Aorta (tissue), 5 donors: ENCODE results near the gene VEGFC. TPM values are rescaled to one million over a fixed set of nuclear protein-coding genes. Genes with fewer than 3 reads are reported as not detected.

Source experiments
- ATAC-seq: fragments of 200-7000 bp; cut with Tn5 transposase; one replicate; pipeline ENCODE4 v1.9.1; 2022; ENCODE audit warnings: moderate library complexity; ENCODE audit not compliant: low FRiP score
- DNase-seq, 2 donors: peaks; one replicate each; pipeline ENCODE4 v3.0.0-alpha.2; 2020
- H3K27ac ChIP-seq, 2 donors: one replicate each; pipeline ENCODE4 v1.5.1; 2013; ENCODE audit warnings: low read length in 2 of 2, mild to moderate bottlenecking in 2 of 2, moderate library complexity in 2 of 2, control low read depth in 1 of 2, inconsistent platforms in 1 of 2, low read depth in 1 of 2
- H3K27me3 ChIP-seq, 2 donors: one replicate each; pipeline ENCODE4 v1.6.1; 2013; ENCODE audit warnings: control low read depth in 1 of 2, low read length in 1 of 2, mild to moderate bottlenecking in 1 of 2, moderate library complexity in 1 of 2; ENCODE audit not compliant: insufficient read depth in 2 of 2, control insufficient read depth in 1 of 2
- H3K36me3 ChIP-seq, 2 donors: one replicate each; pipeline ENCODE4 v1.6.1; 2013; ENCODE audit warnings: control low read depth in 1 of 2, low read length in 1 of 2, mild to moderate bottlenecking in 1 of 2; ENCODE audit not compliant: insufficient read depth in 2 of 2, control insufficient read depth in 1 of 2
- H3K4me1 ChIP-seq, 2 donors: one replicate each; pipeline ENCODE4 v1.6.1; 2013; ENCODE audit warnings: low read length in 2 of 2, control low read depth in 1 of 2, mild to moderate bottlenecking in 1 of 2, moderate library complexity in 1 of 2; ENCODE audit not compliant: insufficient read depth in 2 of 2, control insufficient read depth in 1 of 2
- H3K4me3 ChIP-seq, 2 donors: one replicate each; pipeline ENCODE4 v1.5.1; 2013; ENCODE audit warnings: low read length in 2 of 2, control low read depth in 1 of 2, mild to moderate bottlenecking in 1 of 2
- H3K9me3 ChIP-seq: one replicate; pipeline ENCODE4 v1.6.1; 2013; ENCODE audit warnings: mild to moderate bottlenecking, low read length; ENCODE audit not compliant: control insufficient read depth
- WGBS, 2 donors: extraction: QIAGEN DNeasy Blood & Tissue Kit; methylation state at CpG; one replicate each; pipeline ENCODE4 v1.1.7; 2013; 5-methylcytosine and 5-hydroxymethylcytosine counted together
- intact Hi-C, 2 donors: fragments of 100-400 bp; cut with DNase I; formaldehyde crosslinking; loops; one replicate each; pipeline versions ENCODE4 v1.14.2 to v1.15.0; 2022
- polyA plus RNA-seq, 2 donors: library from polyadenylated mRNA; stranded (reverse); fragments of 200-250 nt; gene quantifications; one replicate each; pipeline ENCODE4 v1.2.3, GENCODE V29; 2013
- total RNA-seq, 2 donors: library from RNA; stranded (reverse); fragmentation: NEBNext Ultra II Directional; extraction: Animal tissue kit (Norgen Biotek cat#: 25700); gene quantifications; one replicate each; pipeline ENCODE4 v1.2.1, GENCODE V29; 2021
- donor health status: healthy with polysubstance abuse.
- donor health status: Bipolar disorder and iron deficiency.
- donor health status: DM: no; HTN: no; CAD: no.
- donor health status: DM: no; HTN: no; CAD: no.
- donor health status: DM: yes; HTN: yes; CAD: no.

The VEGFC gene
- total and polyA plus RNA-seq, 4 donors = 0.59 to 25.3 (median 20.2) TPM; not detected in 1

DNA sequence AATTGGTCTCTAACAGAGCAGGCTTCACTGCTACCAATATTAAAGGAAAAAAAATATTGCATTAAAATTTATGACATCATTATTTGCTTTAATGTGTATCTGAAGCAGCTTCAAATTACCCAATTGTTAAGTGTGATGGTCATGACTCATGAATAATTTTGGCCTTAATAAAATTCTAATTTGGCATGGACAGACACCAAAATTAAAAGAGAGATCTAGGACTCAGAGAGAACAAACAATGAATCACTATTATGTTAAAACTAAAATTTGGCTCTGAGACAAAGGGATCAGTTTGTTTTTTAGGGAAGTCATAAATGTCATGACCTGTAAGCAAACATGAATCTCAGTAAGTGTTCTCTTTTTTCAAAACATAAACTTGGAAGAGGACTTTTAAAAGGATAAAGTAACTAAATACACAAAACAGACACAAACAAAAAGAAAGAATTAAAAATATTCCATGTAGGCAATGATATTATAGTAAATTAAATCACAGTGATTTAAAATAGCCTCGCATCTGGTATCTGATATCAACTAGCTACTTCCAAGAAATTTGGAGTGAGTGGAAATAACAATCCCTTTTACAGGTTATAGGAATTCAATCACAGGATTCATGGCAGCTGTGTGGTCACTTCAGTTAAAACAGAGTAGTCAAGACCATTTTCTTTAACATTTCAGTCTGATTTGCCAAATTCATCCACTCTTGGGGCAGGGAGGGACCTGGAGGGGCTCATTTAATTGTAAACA is 11.6 kb downstream of the VEGFC start:
- Histone ChIP-seq H3K9me3 (no peaks in the 10 kb centered on the region), H3K27ac (no peak overlapping the region), H3K36me3 (no peaks in the 10 kb centered on the region), H3K4me1 (no peaks in the 10 kb centered on the region), H3K4me3 (no peak overlapping the region), H3K27me3 (no peaks in the 10 kb centered on the region)
- intact Hi-C loops = no loop called here
- 60 to 67% methylated on average over 1 of the region's 1 CpG for WGBS, 2 donors
- no peak for ATAC-seq
- no peak for DNase-seq

DNA sequence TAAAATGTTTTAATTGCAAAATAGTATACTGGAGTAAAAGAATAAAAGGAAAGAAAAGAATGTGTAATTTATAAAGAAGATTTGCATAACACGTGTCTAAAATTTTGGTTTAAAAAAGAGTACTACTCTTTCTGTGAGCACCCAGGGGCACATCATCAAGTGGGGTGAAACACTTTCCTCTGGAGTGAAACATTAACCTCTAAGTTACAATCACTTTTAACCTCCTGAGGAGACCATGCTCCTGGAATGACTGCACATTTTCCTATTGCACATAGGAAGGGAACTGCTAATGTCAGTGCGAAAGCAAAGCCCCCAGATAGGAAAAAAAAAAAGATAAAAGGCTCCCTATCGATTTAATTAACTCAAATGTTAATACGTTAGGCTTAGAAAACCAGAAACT is 13.3 kb downstream of the VEGFC start:
- Histone ChIP-seq H3K9me3 (no peaks in the 10 kb centered on the region), H3K4me1 (no peaks in the 10 kb centered on the region), H3K27me3 (no peaks in the 10 kb centered on the region), H3K36me3 (no peaks in the 10 kb centered on the region), H3K27ac (no peak overlapping the region), H3K4me3 (no peak overlapping the region)
- ATAC-seq = no peak
- WGBS, 2 donors = 92 to 94% methylated on average over 4 of the region's 4 CpGs
- intact Hi-C loops = no loop called here
- DNase-seq = no peak

DNA sequence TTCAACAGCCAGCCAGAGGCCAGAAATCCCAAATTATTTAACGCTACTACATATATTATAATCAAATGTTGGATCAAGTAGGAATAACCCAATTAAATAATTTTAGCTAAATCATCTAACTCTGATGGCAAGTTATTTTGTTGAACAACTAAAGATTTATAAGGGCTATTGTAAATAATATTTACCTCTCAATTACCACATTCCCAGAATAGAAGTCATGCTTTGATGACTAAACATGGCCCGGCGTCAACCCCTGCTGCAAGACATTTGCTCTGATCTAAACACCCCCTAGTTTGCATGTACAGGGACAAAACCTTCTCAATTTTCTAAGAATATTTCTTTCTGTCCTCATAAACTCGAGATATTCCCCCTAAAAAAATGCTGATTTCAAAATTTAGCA is 14.2 kb downstream of the VEGFC start:
- no peak for ATAC-seq
- Histone ChIP-seq H3K27me3 (no peaks in the 10 kb centered on the region), H3K9me3 (no peaks in the 10 kb centered on the region), H3K36me3 (no peaks in the 10 kb centered on the region), H3K27ac (no peak overlapping the region), H3K4me1 (no peaks in the 10 kb centered on the region), H3K4me3 (no peak overlapping the region)
- 91 to 94% methylated on average over 4 of the region's 4 CpGs for WGBS, 2 donors
- intact Hi-C loops = no loop called here
- no peak for DNase-seq

DNA sequence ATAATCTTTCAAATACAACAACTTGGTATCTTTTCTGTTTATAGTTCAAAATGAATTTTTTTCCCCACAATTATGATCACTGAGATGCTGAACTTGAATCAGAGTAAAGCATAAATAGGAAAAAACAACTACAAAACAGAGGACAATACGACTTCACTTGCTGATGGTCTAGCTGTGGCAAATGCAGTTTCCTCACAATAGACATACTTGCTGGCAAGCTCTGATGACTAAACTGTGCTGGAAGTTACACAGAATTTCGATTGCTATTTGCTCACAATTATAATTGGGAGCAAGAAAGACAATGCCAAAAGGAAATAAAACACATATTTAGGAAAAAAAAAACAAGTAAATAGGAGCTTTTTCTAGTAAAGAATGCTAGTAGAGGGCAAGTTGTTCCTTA is 14.7 kb downstream of the VEGFC start:
- H3K9me3 ChIP-seq = no peaks in the 10 kb centered on the region
- DNase-seq (no peak), ATAC-seq (no peak)

DNA sequence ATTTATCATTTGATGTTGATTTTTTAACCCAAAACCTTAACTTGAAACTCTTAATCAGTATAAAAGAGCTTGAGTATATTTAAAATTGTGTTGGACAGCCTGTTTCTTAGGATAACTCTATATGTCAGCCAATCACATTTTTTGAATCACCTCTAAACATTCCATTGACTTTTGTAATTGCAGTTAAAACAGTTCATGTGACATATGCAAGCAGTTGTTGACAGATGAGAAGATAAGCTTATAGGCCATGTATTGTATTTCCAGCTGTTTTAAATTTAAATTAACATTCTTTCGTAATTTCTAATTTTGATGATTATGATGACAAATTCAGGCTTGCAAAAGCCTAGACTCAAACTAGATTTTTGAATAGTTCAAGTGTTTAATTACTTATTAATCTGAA is 17.4 kb downstream of the VEGFC start:
- Histone ChIP-seq H3K4me1 (no peaks in the 10 kb centered on the region), H3K36me3 (no peaks in the 10 kb centered on the region), H3K9me3 (no peaks in the 10 kb centered on the region), H3K27me3 (no peaks in the 10 kb centered on the region), H3K27ac (no peak overlapping the region), H3K4me3 (no peak overlapping the region)
- DNase-seq (no peak), ATAC-seq (no peak)
- intact Hi-C loops = no loop called here
- 97 to 100% methylated on average over 1 of the region's 1 CpG for WGBS, 2 donors

More for the DNA sequence above, 14.7 kb downstream of the VEGFC start:
- Histone ChIP-seq H3K4me3 (no peak overlapping the region), H3K4me1 (no peaks in the 10 kb centered on the region), H3K27ac (no peak overlapping the region), H3K27me3 (no peaks in the 10 kb centered on the region), H3K36me3 (no peaks in the 10 kb centered on the region)
- intact Hi-C loops = no loop called here
- WGBS, 2 donors = 29 to 38% methylated on average over 2 of the region's 2 CpGs

DNA sequence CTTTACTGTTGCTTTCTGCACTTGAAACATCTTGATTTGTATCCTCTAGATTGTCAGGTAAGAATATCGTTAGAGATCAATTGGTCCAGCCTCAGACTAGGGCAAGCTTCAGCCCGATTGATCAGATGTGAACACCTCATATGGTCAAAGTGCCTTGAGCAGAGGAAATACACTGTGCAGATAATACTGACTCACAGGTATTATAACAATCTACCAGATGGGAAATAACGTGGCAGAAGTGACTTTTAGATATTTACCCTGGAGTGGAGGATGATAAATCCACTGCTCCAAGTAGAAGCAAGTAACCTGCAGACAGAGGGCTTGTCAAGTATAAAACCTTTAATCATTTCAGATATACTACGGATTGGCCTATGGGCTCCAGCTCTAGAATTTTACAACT is 17.9 kb downstream of the VEGFC start:
- Histone ChIP-seq H3K36me3 (no peaks in the 10 kb centered on the region), H3K27me3 (no peaks in the 10 kb centered on the region), H3K9me3 (no peaks in the 10 kb centered on the region), H3K4me3 (no peak overlapping the region), H3K27ac (no peak overlapping the region), H3K4me1 (no peaks in the 10 kb centered on the region)
- intact Hi-C loops = no loop called here
- ATAC-seq (no peak), DNase-seq (no peak)
- 61 to 66% methylated on average over 4 of the region's 4 CpGs for WGBS, 2 donors

DNA sequence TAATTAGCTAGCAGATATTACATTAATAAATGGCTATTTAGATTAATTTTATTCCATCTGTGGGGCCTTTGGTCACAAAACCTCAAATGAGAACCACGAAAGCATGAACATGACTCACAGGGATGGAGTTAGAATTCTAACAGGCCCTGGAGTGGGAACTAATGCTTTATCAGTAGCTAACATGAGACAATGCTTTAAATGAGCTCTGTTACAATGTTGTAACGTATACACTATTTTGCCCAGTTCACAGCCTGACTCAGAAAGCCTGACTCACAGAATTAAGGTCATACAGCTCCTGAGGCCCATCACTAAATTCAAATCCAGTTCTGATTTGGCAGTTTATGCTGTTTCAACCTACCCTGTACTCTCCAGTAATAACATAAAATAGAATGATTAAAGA is 23.2 kb downstream of the VEGFC start:
- Histone ChIP-seq H3K9me3 (no peaks in the 10 kb centered on the region), H3K27ac (no peak overlapping the region), H3K4me3 (no peak overlapping the region), H3K4me1 (no peaks in the 10 kb centered on the region), H3K27me3 (no peaks in the 10 kb centered on the region), H3K36me3 (peaks cover 0 to 2% of the 10 kb centered on the region in 2 donors)
- intact Hi-C loops = no loop called here
- DNase-seq (no peak), ATAC-seq (no peak)
- 73 to 74% methylated on average over 2 of the region's 2 CpGs for WGBS, 2 donors

DNA sequence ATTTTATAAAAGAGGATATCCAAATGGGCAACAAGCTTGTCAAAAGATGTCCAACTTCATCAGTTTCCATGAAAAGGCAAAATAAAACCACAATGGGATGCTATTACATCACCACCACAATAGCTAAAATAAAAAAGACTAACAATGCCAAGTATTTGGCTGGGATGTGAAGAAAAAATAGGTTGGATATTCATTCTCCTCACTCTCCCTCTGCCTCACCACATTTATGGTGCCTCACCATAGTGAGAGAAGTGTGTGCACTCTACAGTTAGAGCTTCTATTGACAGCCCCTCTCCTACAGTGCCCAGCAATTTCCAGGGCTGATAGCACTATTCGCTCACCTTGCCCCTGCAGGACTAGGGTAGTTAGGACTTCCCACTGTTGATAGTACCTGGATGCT is 25.5 kb downstream of the VEGFC start:
- H3K27me3 ChIP-seq = no peaks in the 10 kb centered on the region
- WGBS, 2 donors = 98 to 100% methylated on average over 1 of the region's 1 CpG
- no peak overlapping the region for H3K4me3 ChIP-seq
- H3K9me3 ChIP-seq = no peaks in the 10 kb centered on the region
- H3K36me3 ChIP-seq = peaks cover 0 to 2% of the 10 kb centered on the region in 2 donors
- intact Hi-C loops = no loop called here
- H3K27ac ChIP-seq = no peak overlapping the region
- H3K4me1 ChIP-seq = no peaks in the 10 kb centered on the region
- no peak for ATAC-seq
- no peak for DNase-seq

DNA sequence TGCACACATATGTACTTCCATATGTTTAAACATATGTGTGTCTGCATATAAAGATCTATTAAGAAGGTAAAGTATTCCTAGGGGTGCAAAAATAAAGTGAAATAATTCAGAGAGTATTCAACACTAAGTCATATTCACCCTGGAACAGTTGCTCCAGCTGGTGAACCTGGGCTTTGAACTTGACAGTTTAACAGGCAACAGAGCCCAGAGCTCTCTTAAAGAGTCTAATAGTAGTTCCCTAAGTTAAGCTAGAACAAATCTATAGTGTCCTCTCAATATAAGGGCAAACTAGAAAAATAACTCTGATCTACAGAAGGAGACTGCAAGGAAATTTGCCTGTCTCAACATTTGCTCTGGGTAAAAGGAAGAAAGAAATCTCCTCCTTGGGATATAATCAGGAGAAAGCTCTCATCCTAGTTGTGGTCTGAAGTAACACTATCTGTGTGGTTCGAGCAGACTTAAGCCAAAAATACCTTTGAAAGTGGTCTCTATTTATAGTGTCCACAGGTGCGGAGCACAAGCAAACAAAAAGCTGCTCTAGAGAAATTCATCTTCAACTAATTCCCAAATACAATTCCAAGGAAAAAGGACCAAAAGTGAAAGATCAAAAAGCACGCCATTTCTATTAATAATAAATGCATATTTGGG is 29.9 kb downstream of the VEGFC start:
- intact Hi-C loops = no loop called here
- H3K4me3 ChIP-seq = no peak overlapping the region
- 83% methylated on average over 3 of the region's 3 CpGs for WGBS, 2 donors
- H3K27ac ChIP-seq = no peak overlapping the region
- no peak for ATAC-seq
- no peaks in the 10 kb centered on the region for H3K27me3 ChIP-seq
- H3K9me3 ChIP-seq = no peaks in the 10 kb centered on the region
- no peak for DNase-seq
- no peaks in the 10 kb centered on the region for H3K4me1 ChIP-seq
- peaks cover 0 to 2% of the 10 kb centered on the region in 2 donors for H3K36me3 ChIP-seq
